K562 (cell line): ENCODE measurements around the gene CCDC9. TPM values are rescaled to one million over a fixed set of nuclear protein-coding genes. Genes with fewer than 3 reads are reported as not detected.

Experiments used
- ARNT ChIP-seq, 2 experiments: fragments of 450-650 bp; IDR thresholded peaks; 2 replicates each; pipeline ENCODE4 v1.6.1; 2016; ENCODE audit warnings: mild to moderate bottlenecking in 1 of 2
- ESRRA ChIP-seq: fragments of 450-650 bp; IDR thresholded peaks from 2 replicates; pipeline ENCODE4 v1.6.1; 2014; ENCODE audit warnings: low read depth, mild to moderate bottlenecking, moderate library complexity, borderline replicate concordance
- HDAC1 ChIP-seq, 2 experiments: fragments of 450-650 bp; IDR thresholded peaks; 2 replicates each; pipeline ENCODE4 v1.6.1; 2016 to 2017; ENCODE audit warnings: inconsistent platforms in 1 of 2, mild to moderate bottlenecking in 1 of 2, moderate library complexity in 1 of 2
- HNRNPLL ChIP-seq: fragments of 200-400 bp; formaldehyde crosslinking; IDR thresholded peaks from 2 replicates; pipeline ENCODE4 v1.6.1; 2017; ENCODE audit warnings: low read length, low read depth, mild to moderate bottlenecking; ENCODE audit not compliant: poor library complexity, severe bottlenecking
- NKRF ChIP-seq: fragments of 450-650 bp; IDR thresholded peaks from 2 replicates; pipeline ENCODE4 v1.6.1; 2016; ENCODE audit warnings: borderline replicate concordance
- NRF1 ChIP-seq, 2 experiments: fragments of 450-650 bp; IDR thresholded peaks in 1 of 2; conservative IDR thresholded peaks in 1 of 2; 2 replicates each; pipeline ENCODE4 v1.6.1; 2014; ENCODE audit warnings: mild to moderate bottlenecking in 2 of 2
- REST ChIP-seq, 2 experiments: fragments of 450-650 bp; formaldehyde crosslinking in 1 of 2; IDR thresholded peaks; 2 replicates each; pipeline versions ENCODE4 v1.4.0 to v1.6.1; 2014 to 2020; ENCODE audit warnings: mild to moderate bottlenecking in 2 of 2, borderline replicate concordance in 1 of 2, low read depth in 1 of 2
- SMARCB1 ChIP-seq: IDR thresholded peaks from 2 replicates; pipeline ENCODE4 v1.6.1; 2011; ENCODE audit warnings: improper control_type of control experiment, low read depth; ENCODE audit not compliant: insufficient read length
- SP2 ChIP-seq: IDR thresholded peaks from 2 replicates; pipeline ENCODE4 v1.6.1; 2011; ENCODE audit warnings: mild to moderate bottlenecking, low read depth, low read length, moderate library complexity; ENCODE audit not compliant: poor library complexity, severe bottlenecking; ENCODE audit errors: extremely low read depth
- TEAD2 ChIP-seq: fragments of 450-650 bp; IDR thresholded peaks from 2 replicates; pipeline ENCODE4 v1.6.1; 2016; ENCODE audit warnings: missing genetic modification characterization, control low read depth, missing compliant biosample characterization
- TEAD4 ChIP-seq, 2 experiments: sonication (generic) in 1 of 2; formaldehyde crosslinking in 1 of 2; IDR thresholded peaks; 2 replicates each; pipeline versions ENCODE4 v1.6.1 to v1.8.0; 2012 to 2022; ENCODE audit warnings: borderline replicate concordance in 1 of 2, inconsistent platforms in 1 of 2, low read length in 1 of 2, mild to moderate bottlenecking in 1 of 2, missing genetic modification reagents in 1 of 2
- polyA plus RNA-seq, 8 experiments: library from polyadenylated mRNA; depleted of rRNA in 4 of 8; stranded (reverse) in 5 of 8; unstranded in 3 of 8; fragments of >200 nt; fragmentation: Nextera tagmentation in 2 of 8; fragmentation: Illumina TruSeq in 1 of 8; extraction: Ambion mirVana in 2 of 8; extraction: Trizol in 1 of 8; gene quantifications; 2 replicates each; pipeline versions ENCODE4 v1.2.1 to v1.2.3, GENCODE V29; 2011 to 2014; ENCODE audit warnings: inconsistent platforms in 1 of 8, missing spikeins in 1 of 8
- total RNA-seq, 7 experiments: library from RNA; depleted of rRNA in 6 of 7; stranded (reverse); fragments of >200 nt in 6 of 7; fragmentation: Illumina TruSeq in 2 of 7; extraction: Trizol in 2 of 7; gene quantifications; 2 replicates each; pipeline versions ENCODE4 v1.2.1 to v1.2.3, GENCODE V29; 2011 to 2021; ENCODE audit warnings: low replicate concordance in 1 of 7

The CCDC9 gene
- total and polyA plus RNA-seq, 9 of the 15 experiments (the other 6 are each of a cell fraction or from before 2014, with no cell fraction given): 0.23 to 38.6 (median 8.4) TPM

DNA sequence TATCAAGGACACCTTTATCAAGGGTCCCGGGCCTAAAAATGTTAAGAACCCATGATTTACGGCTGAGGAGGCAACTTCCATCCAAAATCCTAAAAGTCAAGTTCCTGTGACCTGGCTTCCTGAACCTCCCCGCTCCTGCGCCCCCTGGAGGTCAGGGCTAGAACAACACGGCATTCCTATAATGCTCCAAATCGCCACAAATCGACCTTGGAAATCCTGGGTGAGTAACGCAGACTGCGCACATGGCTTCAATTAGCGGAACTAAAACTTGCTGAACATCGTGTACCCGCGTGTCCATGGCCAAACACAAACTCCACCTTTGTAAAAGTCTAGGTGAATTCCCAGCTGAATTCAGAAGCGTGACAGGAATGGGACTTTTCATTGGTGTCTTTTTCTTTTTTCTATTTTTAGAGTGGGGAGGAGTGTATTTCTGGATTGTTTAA is 49.0 kb downstream of the CCDC9 start (continued):
- TF ChIP-seq TEAD4 (IDR thresholded peaks at IDR 0.05; ENCODE audit: low read length): peak; percentile 61; the same call in 1 of the 2 replicates
- TF ChIP-seq TEAD4 (CRISPR knock-in tag; IDR thresholded peaks at IDR 0.05; ENCODE audit: borderline replicate concordance): no peak
- no peak for TF ChIP-seq SP2
- TF ChIP-seq HDAC1 (IDR thresholded peaks at IDR 0.05): peak in 1 of 2 experiments; percentile 35; a peak in 1 of 4 replicates
- 0 out of 4 replicates have a peak, but pooled peaks of 1 of the 2 experiments have one; percentile 46 for TF ChIP-seq ARNT (IDR thresholded peaks at IDR 0.05)
- TF ChIP-seq ESRRA: peak; percentile 70; the same call in 1 of the 2 replicates
- peak; percentile 56; the same call in 1 of the 2 replicates for TF ChIP-seq REST (IDR thresholded peaks at IDR 0.05; ENCODE audit: borderline replicate concordance)
- no peak for TF ChIP-seq REST (CRISPR knock-in tag; IDR thresholded peaks at IDR 0.05; ENCODE audit: low read depth)
- TF ChIP-seq NRF1 (conservative IDR thresholded peaks at IDR 0.05 in 1 of 2, IDR thresholded peaks at IDR 0.05 in 1 of 2): peak; percentile 43 to 57; a peak in 3 of 4 replicates
- TF ChIP-seq HNRNPLL: peak; percentile 98
- TF ChIP-seq NKRF: 0 out of 2 replicates have a peak, but pooled peaks have one; percentile 14
- TF ChIP-seq TEAD2 (tag): no peak
- no peak for TF ChIP-seq SMARCB1
